Neural crest cell (in vitro differentiated cells): ENCODE results near the gene ACTN4. TPM values are rescaled to one million over a fixed set of nuclear protein-coding genes. Genes with fewer than 3 reads are reported as not detected.
"Not testable (repeated sequence)": the region's sequence is repeated elsewhere in the genome, so short reads cannot be mapped to it uniquely, and the experiment has no call there.

ENCODE experiments used
- DNase-seq: peaks from one replicate; pipeline ENCODE4 v3.0.0; 2021; ENCODE audit warnings: low read depth, mixed read lengths, low spot score
- H3K27ac Mint-ChIP-seq: one replicate; pipeline ENCODE4 v1.8.0; 2021; ENCODE audit warnings: mild to moderate bottlenecking, mixed read lengths; ENCODE audit not compliant: unreplicated experiment
- H3K27me3 Mint-ChIP-seq: 2 replicates; pipeline ENCODE4 v1.8.0; 2021; ENCODE audit warnings: low read depth, mild to moderate bottlenecking, mixed read lengths
- H3K36me3 Mint-ChIP-seq: 2 replicates; pipeline ENCODE4 v1.8.0; 2021; ENCODE audit warnings: low read depth, mild to moderate bottlenecking, mixed read lengths
- H3K4me1 Mint-ChIP-seq: 2 replicates; pipeline ENCODE4 v1.8.0; 2021; ENCODE audit warnings: mixed read lengths
- H3K4me3 Mint-ChIP-seq: one replicate; pipeline ENCODE4 v1.8.0; 2021; ENCODE audit warnings: mild to moderate bottlenecking, mixed read lengths
- H3K9me3 Mint-ChIP-seq: 2 replicates; pipeline ENCODE4 v1.8.0; 2021; ENCODE audit warnings: mixed read lengths
- long read RNA-seq: library from polyadenylated mRNA; unstranded; transcript quantifications from one replicate; pipeline ENCODE4 v2.0.0, GENCODE V29; 2020
- total RNA-seq: library from RNA; stranded (reverse); gene quantifications from 2 replicates; pipeline ENCODE4 v1.2.1, GENCODE V29; 2021
- TF ChIP-seq, protein P1 (sequence below): fragments of 200-600 bp; sonication (generic); conservative IDR thresholded peaks from 2 replicates; pipeline ENCODE4 v1.5.0; 2021; ENCODE audit warnings: antibody characterized with exemption, mild to moderate bottlenecking

The ACTN4 gene
- 324 and 335 TPM in 2 replicates for total RNA-seq
- long read RNA-seq, partial matches to known transcripts, result 0 of 1 reads
- long read RNA-seq, other reads (novel, unspliced or antisense), result 1 of 1 reads

GRCh38 chr19:38647368-38647965 lies at the start of gene ACTN4:
TSS of gene ACTN4 (plus strand) at chr19:38647649. CDS start at chr19:38647746, 97 bp downstream.
- DNase-seq, result peak; percentile 100
- H3K27ac Mint-ChIP-seq, result peak within 1 kb of the TSS; percentile 96
- H3K36me3 Mint-ChIP-seq, result no peaks in the 10 kb centered on the region
- peak within 1 kb of the TSS; percentile 99 for H3K4me3 Mint-ChIP-seq
- no peaks in the 10 kb centered on the region for H3K9me3 Mint-ChIP-seq
- H3K27me3 Mint-ChIP-seq, result no peaks in the 10 kb centered on the region
- H3K4me1 Mint-ChIP-seq, result peaks cover 45% of the 10 kb centered on the region
- TF ChIP-seq, protein P1, sequence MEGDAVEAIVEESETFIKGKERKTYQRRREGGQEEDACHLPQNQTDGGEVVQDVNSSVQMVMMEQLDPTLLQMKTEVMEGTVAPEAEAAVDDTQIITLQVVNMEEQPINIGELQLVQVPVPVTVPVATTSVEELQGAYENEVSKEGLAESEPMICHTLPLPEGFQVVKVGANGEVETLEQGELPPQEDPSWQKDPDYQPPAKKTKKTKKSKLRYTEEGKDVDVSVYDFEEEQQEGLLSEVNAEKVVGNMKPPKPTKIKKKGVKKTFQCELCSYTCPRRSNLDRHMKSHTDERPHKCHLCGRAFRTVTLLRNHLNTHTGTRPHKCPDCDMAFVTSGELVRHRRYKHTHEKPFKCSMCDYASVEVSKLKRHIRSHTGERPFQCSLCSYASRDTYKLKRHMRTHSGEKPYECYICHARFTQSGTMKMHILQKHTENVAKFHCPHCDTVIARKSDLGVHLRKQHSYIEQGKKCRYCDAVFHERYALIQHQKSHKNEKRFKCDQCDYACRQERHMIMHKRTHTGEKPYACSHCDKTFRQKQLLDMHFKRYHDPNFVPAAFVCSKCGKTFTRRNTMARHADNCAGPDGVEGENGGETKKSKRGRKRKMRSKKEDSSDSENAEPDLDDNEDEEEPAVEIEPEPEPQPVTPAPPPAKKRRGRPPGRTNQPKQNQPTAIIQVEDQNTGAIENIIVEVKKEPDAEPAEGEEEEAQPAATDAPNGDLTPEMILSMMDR, result no peak

GRCh38 chr19:38599722-38600121 lies 47.7 kb upstream of the ACTN4 start:
- Mint-ChIP-seq H3K9me3 (no peaks in the 10 kb centered on the region), H3K27ac (no peak overlapping the region), H3K36me3 (no peaks in the 10 kb centered on the region), H3K27me3 (peaks cover 16% of the 10 kb centered on the region), H3K4me1 (peaks cover 4% of the 10 kb centered on the region), H3K4me3 (no peak overlapping the region)
- TF ChIP-seq, protein P1, result no peak
- DNase-seq, result no peak

- H3K36me3 Mint-ChIP-seq, H3K4me3 Mint-ChIP-seq, DNase-seq, H3K4me1 Mint-ChIP-seq, H3K27ac Mint-ChIP-seq, H3K27me3 Mint-ChIP-seq, H3K9me3 Mint-ChIP-seq: not testable (repeated sequence)
Measured at GRCh38 chr19:38602856-38603255, 44.6 kb upstream of the ACTN4 start.

GRCh38 chr19:38606131-38606530 lies 41.3 kb upstream of the ACTN4 start:
- TF ChIP-seq, protein P1, result no peak
- Mint-ChIP-seq H3K4me3 (no peak overlapping the region), H3K4me1 (no peaks in the 10 kb centered on the region), H3K36me3 (no peaks in the 10 kb centered on the region), H3K9me3 (no peaks in the 10 kb centered on the region), H3K27me3 (no peaks in the 10 kb centered on the region), H3K27ac (no peak overlapping the region)
- DNase-seq, result no peak

GRCh38 chr19:38614289-38614688 lies 33.2 kb upstream of the ACTN4 start:
- Mint-ChIP-seq H3K4me3 (no peak overlapping the region), H3K36me3 (peaks cover 4% of the 10 kb centered on the region), H3K9me3 (no peaks in the 10 kb centered on the region), H3K4me1 (peaks cover 14% of the 10 kb centered on the region), H3K27me3 (no peaks in the 10 kb centered on the region), H3K27ac (no peak overlapping the region)
- TF ChIP-seq, protein P1, result no peak
- no peak for DNase-seq

DNA sequence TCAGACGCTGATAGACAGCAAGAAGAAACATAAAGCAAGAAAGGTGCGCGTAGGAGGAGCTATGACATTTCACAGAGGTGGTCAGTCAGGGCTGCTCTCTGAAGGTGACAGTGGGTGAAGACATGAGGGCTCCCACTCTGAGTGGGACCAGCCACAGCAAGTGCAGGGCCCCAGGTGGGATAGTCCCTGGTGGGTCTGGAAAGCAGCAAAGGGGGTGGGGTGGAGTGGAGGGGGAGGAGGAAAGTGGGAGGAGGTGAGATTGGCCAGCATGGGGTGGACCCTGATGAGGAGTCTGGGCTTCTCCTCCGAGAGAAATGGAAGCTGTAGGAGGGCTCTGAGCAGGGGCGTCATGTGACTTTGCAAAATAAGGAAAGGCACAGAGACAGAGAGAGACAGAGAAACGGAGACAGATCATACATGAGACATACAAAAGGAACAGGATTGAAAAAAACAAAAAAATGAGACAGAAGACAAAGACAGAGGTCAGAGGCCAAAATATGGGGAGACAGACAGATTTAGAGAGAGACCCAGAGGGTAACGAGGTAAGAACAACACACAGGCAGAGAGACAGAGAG lies 32.4 kb upstream of the ACTN4 start:
- no peak overlapping the region for H3K27ac Mint-ChIP-seq
- peaks cover 4% of the 10 kb centered on the region for H3K36me3 Mint-ChIP-seq
- TF ChIP-seq, protein P1, result no peak
- no peaks in the 10 kb centered on the region for H3K9me3 Mint-ChIP-seq
- no peaks in the 10 kb centered on the region for H3K27me3 Mint-ChIP-seq
- peaks cover 20% of the 10 kb centered on the region for H3K4me1 Mint-ChIP-seq
- DNase-seq, result no peak
- peak overlapping the region; percentile 17 for H3K4me3 Mint-ChIP-seq
